Measurements from ENCODE around the gene FGF4. TPM values are rescaled to one million over a fixed set of nuclear protein-coding genes. Genes with fewer than 3 reads are reported as not detected.
A peak's percentile ranks its signal among the peaks of the same experiment; 100 is the strongest.

The FGF4 gene
- total RNA-seq, 1 experiment from 2014 or later = not detected

DNA sequence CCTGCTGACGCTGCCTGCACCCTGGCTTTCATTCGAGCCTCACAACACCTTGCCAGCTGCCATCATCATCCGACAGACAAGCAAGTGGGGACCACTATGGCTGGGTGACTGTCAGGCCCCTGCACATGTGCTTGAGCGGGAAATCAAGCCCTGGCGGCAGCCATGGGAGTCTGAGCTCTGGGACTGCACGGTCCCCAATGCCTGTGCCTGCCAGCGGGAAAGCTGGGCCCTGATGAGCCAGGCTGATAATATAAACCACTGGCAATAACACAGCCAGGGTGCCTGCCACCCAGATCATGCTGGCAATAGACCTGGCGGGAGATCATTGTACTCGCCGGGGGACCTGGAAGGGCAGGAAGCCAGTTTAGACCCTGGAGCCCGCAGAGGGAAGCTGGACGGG lies 41.5 kb upstream of the FGF4 start:
- BruUV-seq (replicated peaks) = no TSS peak

More for the DNA sequence above, 41.5 kb upstream of the FGF4 start:
- Histone ChIP-seq H3K4me1 (ENCODE audit: control insufficient read depth in 1 of 2, insufficient read depth in 2 of 2, low read length in 2 of 2) (peaks cover 3 to 16% of the 10 kb centered on the region in 2 experiments; a peak in 3 of 4 replicates), H3K27ac (ENCODE audit: low read depth, low read length) (no peak overlapping the region), H4K20me1 (ENCODE audit: insufficient read depth) (no peaks in the 10 kb centered on the region), H3K4me2 (ENCODE audit: low read length) (peak overlapping the region; percentile 95; the same call in 1 of the 2 replicates), H3K9ac (ENCODE audit: low read length) (no peak overlapping the region), H3K36me3 (ENCODE audit: control insufficient read depth in 1 of 2, insufficient read depth in 2 of 2, low read length in 2 of 2) (no peaks in the 10 kb centered on the region), H3K79me2 (ENCODE audit: insufficient read depth, low read length) (no peaks in the 10 kb centered on the region), H3K9me3 (ENCODE audit: control insufficient read depth in 1 of 2, insufficient read depth in 1 of 2, low read depth in 1 of 2, low read length in 2 of 2) (no peaks in the 10 kb centered on the region), H2AFZ (ENCODE audit: low read depth, low read length, poor library complexity, severe bottlenecking) (no peak overlapping the region), H3K27me3 (ENCODE audit: insufficient read depth, low read length) (peaks cover 8% of the 10 kb centered on the region; the same call in 1 of the 2 replicates), H3K9me2 (ENCODE audit: insufficient read depth) (no peaks in the 10 kb centered on the region), H3K4me3 (replicated peaks in 1 of 2; ENCODE audit: low read depth in 1 of 2, low read length in 2 of 2) (no peak overlapping the region)
- CTCF ChIA-PET = no interaction called here
- DNase-seq (ENCODE audit: low read depth, low spot score) = no peak
- POLR2A ChIA-PET = no interaction called here
- no peak for ATAC-seq
- RAD21 ChIA-PET (ENCODE audit: low non-redundant PET in 1 of 2, low total read pairs in 2 of 2, uncharacterized antibody in 2 of 2, unreplicated experiment in 2 of 2) = no interaction called here
- intact Hi-C loops (cut with micrococcal nuclease) = no loop called here
- no peak for TF ChIP-seq CBX3 (IDR thresholded peaks at IDR 0.05; ENCODE audit: low read depth)
- TF ChIP-seq EGR1 (IDR thresholded peaks at IDR 0.05; ENCODE audit: low read depth) = no peak
- TF ChIP-seq ELF1 (IDR thresholded peaks at IDR 0.05; ENCODE audit: borderline replicate concordance, low read depth) = no peak
- TF ChIP-seq REST (IDR thresholded peaks at IDR 0.05; ENCODE audit: low read depth) = no peak
- no peak for TF ChIP-seq FOSL1 (IDR thresholded peaks at IDR 0.05; ENCODE audit: low read depth)
- TF ChIP-seq TCF7L2 (IDR thresholded peaks at IDR 0.05; ENCODE audit: borderline replicate concordance, extremely low read depth, insufficient read depth, insufficient read length) = no peak

Measured in HCT116 (cell line).